ENCODE data around the gene TPM2.

- peak; percentile 25 to 54 (median 43) for TF ChIP-seq CTCF (IDR thresholded peaks at IDR 0.05)
- TF ChIP-seq POLR2AphosphoS5 (IDR thresholded peaks at IDR 0.05): peak in 2 of 3 donors; percentile 8 to 54
These were observed 28.7 kb downstream of the TPM2 start for GRCh38 chr9:35660966-35661415.
